KMS-11 (cell line): ENCODE measurements around the gene GDF11.

Experiments
- H2AFZ ChIP-seq: fragments of 200-600 bp; sonication (generic); 2 replicates; pipeline ENCODE4 v1.6.1; 2016; ENCODE audit warnings: antibody characterized with exemption, mixed run types, low read depth
- H3K27ac ChIP-seq: fragments of 200-600 bp; sonication (generic); 2 replicates; pipeline ENCODE4 v1.6.1; 2016; ENCODE audit warnings: mild to moderate bottlenecking, mixed run types
- H3K27me3 ChIP-seq: fragments of 200-600 bp; sonication (generic); 2 replicates; pipeline ENCODE4 v1.6.1; 2017; ENCODE audit warnings: mild to moderate bottlenecking, low read depth, mixed run types, moderate library complexity; ENCODE audit not compliant: insufficient read depth
- H3K36me3 ChIP-seq: fragments of 200-600 bp; sonication (generic); 2 replicates; pipeline ENCODE4 v1.6.1; 2017; ENCODE audit warnings: mild to moderate bottlenecking, mixed run types; ENCODE audit not compliant: insufficient read depth
- H3K4me1 ChIP-seq: fragments of 200-600 bp; sonication (generic); 2 replicates; pipeline ENCODE4 v1.6.1; 2016; ENCODE audit warnings: mild to moderate bottlenecking, low read depth, mixed run types; ENCODE audit not compliant: poor library complexity, severe bottlenecking
- H3K4me2 ChIP-seq: fragments of 200-600 bp; sonication (generic); 2 replicates; pipeline ENCODE4 v1.7.0; 2016; ENCODE audit warnings: mild to moderate bottlenecking, mixed run types
- H3K4me3 ChIP-seq: fragments of 200-600 bp; sonication (generic); IDR thresholded peaks from 2 replicates; pipeline ENCODE4 v1.6.1; 2017; ENCODE audit warnings: low read depth, low read length, mixed read lengths; ENCODE audit not compliant: insufficient read depth
- H3K79me2 ChIP-seq: fragments of 200-600 bp; sonication (generic); 2 replicates; pipeline ENCODE4 v1.6.1; 2016; ENCODE audit warnings: low read depth, mixed run types; ENCODE audit not compliant: insufficient read depth
- H3K9ac ChIP-seq: fragments of 200-600 bp; sonication (generic); 2 replicates; pipeline ENCODE4 v1.6.1; 2016; ENCODE audit warnings: mild to moderate bottlenecking, mixed run types
- H4K20me1 ChIP-seq: fragments of 200-600 bp; sonication (generic); 2 replicates; pipeline ENCODE4 v1.6.1; 2016; ENCODE audit warnings: mild to moderate bottlenecking, mixed run types; ENCODE audit not compliant: insufficient read depth
- CTCF ChIP-seq: fragments of 200-600 bp; sonication (generic); conservative IDR thresholded peaks from 2 replicates; pipeline ENCODE4 v1.6.1; 2017; ENCODE audit warnings: low read depth, mild to moderate bottlenecking, antibody characterized with exemption, low read length, moderate library complexity, mixed read lengths

Gene GDF11

GRCh38 chr12:55720894-55721444 lies 22.0 kb upstream of the GDF11 start:
- no peak overlapping the region for H2AFZ ChIP-seq
- H4K20me1 ChIP-seq: no peaks in the 10 kb centered on the region
- H3K9ac ChIP-seq: no peak overlapping the region
- H3K4me1 ChIP-seq: peaks cover 38% of the 10 kb centered on the region
- H3K27me3 ChIP-seq: no peaks in the 10 kb centered on the region
- TF ChIP-seq CTCF: peak; percentile 44
- no peak overlapping the region; the same call in 1 of the 2 replicates for H3K27ac ChIP-seq
- no peaks in the 10 kb centered on the region; the same call in 1 of the 2 replicates for H3K36me3 ChIP-seq
- H3K4me2 ChIP-seq: peak overlapping the region; percentile 2; the same call in 1 of the 2 replicates
- H3K4me3 ChIP-seq: no peak overlapping the region
- peaks cover 10% of the 10 kb centered on the region; the same call in 1 of the 2 replicates for H3K79me2 ChIP-seq

- peaks cover 38% of the 10 kb centered on the region for H3K4me1 ChIP-seq
- no peak overlapping the region for H2AFZ ChIP-seq
- H3K27me3 ChIP-seq: no peaks in the 10 kb centered on the region
- TF ChIP-seq CTCF: no peak
- no peak overlapping the region for H3K27ac ChIP-seq
- no peaks in the 10 kb centered on the region; the same call in 1 of the 2 replicates for H3K36me3 ChIP-seq
- H3K79me2 ChIP-seq: peaks cover 9% of the 10 kb centered on the region; the same call in 1 of the 2 replicates
- no peak overlapping the region for H3K4me3 ChIP-seq
- H4K20me1 ChIP-seq: no peaks in the 10 kb centered on the region
- no peak overlapping the region for H3K9ac ChIP-seq
- H3K4me2 ChIP-seq: no peak overlapping the region
Observed at GRCh38 chr12:55721601-55722213, 21.2 kb upstream of the GDF11 start.

GRCh38 chr12:55722948-55723347 lies 20.0 kb upstream of the GDF11 start:
- Histone ChIP-seq H3K9ac (no peak overlapping the region), H3K4me1 (peaks cover 34% of the 10 kb centered on the region), H3K4me2 (no peak overlapping the region), H4K20me1 (no peaks in the 10 kb centered on the region), H3K27me3 (no peaks in the 10 kb centered on the region), H3K79me2 (peaks cover 10% of the 10 kb centered on the region; the same call in 1 of the 2 replicates), H3K4me3 (no peak overlapping the region), H3K36me3 (no peaks in the 10 kb centered on the region; the same call in 1 of the 2 replicates), H3K27ac (no peak overlapping the region), H2AFZ (no peak overlapping the region)
- no peak for TF ChIP-seq CTCF

GRCh38 chr12:55723516-55724225 lies 19.3 kb upstream of the GDF11 start:
- H3K4me1 ChIP-seq: peaks cover 30% of the 10 kb centered on the region
- no peak overlapping the region for H3K4me2 ChIP-seq
- H2AFZ ChIP-seq: no peak overlapping the region
- no peak overlapping the region for H3K9ac ChIP-seq
- H3K27ac ChIP-seq: no peak overlapping the region
- no peak for TF ChIP-seq CTCF
- no peaks in the 10 kb centered on the region for H3K27me3 ChIP-seq
- H3K4me3 ChIP-seq: no peak overlapping the region
- H3K36me3 ChIP-seq: no peaks in the 10 kb centered on the region; the same call in 1 of the 2 replicates
- peaks cover 13% of the 10 kb centered on the region; the same call in 1 of the 2 replicates for H3K79me2 ChIP-seq
- no peaks in the 10 kb centered on the region for H4K20me1 ChIP-seq
